SU-DHL-6 (cell line): ENCODE results near the gene LPXN.

ENCODE experiments used
- H2AFZ ChIP-seq: fragments of 200-600 bp; sonication (generic); 2 replicates; pipeline ENCODE4 v1.6.1; 2014; ENCODE audit warnings: low read depth, mild to moderate bottlenecking, moderate library complexity, mixed read lengths, antibody characterized with exemption, low read length; ENCODE audit not compliant: severe bottlenecking
- H3F3A ChIP-seq: fragments of 200-600 bp; shearing (Covaris generic); 2 replicates; pipeline ENCODE4 v1.6.0; 2016; ENCODE audit warnings: antibody characterized with exemption, mild to moderate bottlenecking; ENCODE audit not compliant: insufficient read depth
- H3K27ac ChIP-seq: fragments of 200-600 bp; sonication (generic); 2 replicates; pipeline ENCODE4 v1.5.1; 2016; ENCODE audit warnings: low read depth, mild to moderate bottlenecking, low read length, moderate library complexity, mixed read lengths
- H3K27me3 ChIP-seq: fragments of 200-600 bp; sonication (generic), shearing (Covaris generic); 2 replicates; pipeline ENCODE4 v1.6.0; 2014; ENCODE audit warnings: mild to moderate bottlenecking, low read length
- H3K36me3 ChIP-seq: fragments of 200-600 bp; sonication (generic); 2 replicates; pipeline ENCODE4 v1.6.1; 2014; ENCODE audit warnings: mild to moderate bottlenecking, low read length, mixed read lengths
- H3K4me2 ChIP-seq: fragments of 300-600, 200-600 bp; shearing (Covaris generic), sonication (generic); 2 replicates; pipeline ENCODE4 v1.6.0; 2014; ENCODE audit warnings: low read length, low read depth, mild to moderate bottlenecking; ENCODE audit not compliant: poor library complexity, severe bottlenecking
- H3K4me3 ChIP-seq: fragments of 200-600 bp; sonication (generic); 2 replicates; pipeline ENCODE4 v1.5.1; 2014; ENCODE audit warnings: antibody characterized with exemption, low read length, mild to moderate bottlenecking, mixed read lengths; ENCODE audit not compliant: insufficient read depth, poor library complexity, severe bottlenecking
- H3K79me2 ChIP-seq: fragments of 200-600 bp; sonication (generic); 2 replicates; pipeline ENCODE4 v1.6.1; 2014; ENCODE audit warnings: mild to moderate bottlenecking, low read length, moderate library complexity; ENCODE audit not compliant: insufficient read depth
- H3K9ac ChIP-seq: fragments of 200-600 bp; sonication (generic); 2 replicates; pipeline ENCODE4 v1.7.0; 2014; ENCODE audit warnings: mild to moderate bottlenecking, low read length
- H3K9me2 ChIP-seq: fragments of 200-600 bp; sonication (generic); replicated peaks from 2 replicates; pipeline ENCODE4 v1.6.1; 2014; ENCODE audit warnings: low read length; ENCODE audit not compliant: insufficient read depth
- H3K9me3 ChIP-seq: fragments of 200-600 bp; sonication (generic); 2 replicates; pipeline ENCODE4 v1.6.1; 2014; ENCODE audit warnings: low read length, mixed read lengths; ENCODE audit not compliant: insufficient read depth
- H4K20me1 ChIP-seq: fragments of 200-600 bp; sonication (generic); 2 replicates; pipeline ENCODE4 v1.6.1; 2014; ENCODE audit warnings: low read depth, mild to moderate bottlenecking, antibody characterized with exemption, low read length, moderate library complexity, mixed read lengths
- EZH2phosphoT487 ChIP-seq: fragments of 200-600 bp; sonication (generic), shearing (Covaris generic); conservative IDR thresholded peaks from 2 replicates; pipeline ENCODE4 v1.6.1; 2018; ENCODE audit warnings: mild to moderate bottlenecking, antibody characterized with exemption, low read length, moderate library complexity, mixed read lengths
- TF ChIP-seq, protein P1 (sequence below): fragments of 200-600 bp; sonication (generic); IDR thresholded peaks from one replicate; pipeline ENCODE4 v1.5.1; 2017; ENCODE audit warnings: antibody characterized with exemption, mild to moderate bottlenecking, low read length, moderate library complexity; ENCODE audit not compliant: insufficient read depth, poor library complexity, severe bottlenecking

LPXN gene

DNA sequence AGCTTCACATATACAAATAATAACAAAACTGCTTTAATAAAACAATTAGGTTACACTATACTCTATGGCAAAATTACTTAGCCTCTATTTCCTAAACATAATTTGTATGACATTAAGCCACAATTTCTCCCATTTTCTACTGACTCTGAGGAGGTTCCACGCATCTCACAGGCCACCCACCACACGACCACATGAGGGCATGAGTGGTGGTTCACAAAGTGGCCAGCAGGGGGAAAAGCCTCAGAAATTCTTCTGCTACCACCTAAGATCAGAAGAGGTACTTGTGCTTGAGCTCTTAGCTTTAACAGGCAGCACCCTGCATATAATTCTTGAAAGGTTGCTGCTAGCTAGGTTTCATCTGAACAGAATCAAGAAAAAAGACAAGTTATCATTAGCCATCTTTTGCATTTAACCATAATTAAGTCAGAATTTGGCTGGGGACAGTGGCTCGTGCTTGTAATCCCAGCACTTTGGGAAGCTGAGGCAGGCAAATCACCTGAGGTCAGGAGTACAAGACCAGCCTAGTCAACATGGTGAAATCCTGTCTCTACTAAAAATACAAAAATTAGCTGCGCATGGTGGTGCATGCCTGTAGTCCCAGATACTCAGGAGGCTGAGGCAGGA is 7.7 kb downstream of the LPXN start:
- H3K4me2 ChIP-seq: peak overlapping the region; percentile 11
- peaks cover 24% of the 10 kb centered on the region for H3F3A ChIP-seq
- H3K9me2 ChIP-seq: no peaks in the 10 kb centered on the region
- no peaks in the 10 kb centered on the region for H3K27me3 ChIP-seq
- H4K20me1 ChIP-seq: peaks cover 43% of the 10 kb centered on the region
- H2AFZ ChIP-seq: no peak overlapping the region
- H3K27ac ChIP-seq: no peak overlapping the region
- H3K4me3 ChIP-seq: no peak overlapping the region
- no peaks in the 10 kb centered on the region for H3K9me3 ChIP-seq
- H3K79me2 ChIP-seq: peaks cover 97% of the 10 kb centered on the region
- H3K36me3 ChIP-seq: peaks cover 57% of the 10 kb centered on the region
- no peak for TF ChIP-seq EZH2phosphoT487
- TF ChIP-seq, protein P1, sequence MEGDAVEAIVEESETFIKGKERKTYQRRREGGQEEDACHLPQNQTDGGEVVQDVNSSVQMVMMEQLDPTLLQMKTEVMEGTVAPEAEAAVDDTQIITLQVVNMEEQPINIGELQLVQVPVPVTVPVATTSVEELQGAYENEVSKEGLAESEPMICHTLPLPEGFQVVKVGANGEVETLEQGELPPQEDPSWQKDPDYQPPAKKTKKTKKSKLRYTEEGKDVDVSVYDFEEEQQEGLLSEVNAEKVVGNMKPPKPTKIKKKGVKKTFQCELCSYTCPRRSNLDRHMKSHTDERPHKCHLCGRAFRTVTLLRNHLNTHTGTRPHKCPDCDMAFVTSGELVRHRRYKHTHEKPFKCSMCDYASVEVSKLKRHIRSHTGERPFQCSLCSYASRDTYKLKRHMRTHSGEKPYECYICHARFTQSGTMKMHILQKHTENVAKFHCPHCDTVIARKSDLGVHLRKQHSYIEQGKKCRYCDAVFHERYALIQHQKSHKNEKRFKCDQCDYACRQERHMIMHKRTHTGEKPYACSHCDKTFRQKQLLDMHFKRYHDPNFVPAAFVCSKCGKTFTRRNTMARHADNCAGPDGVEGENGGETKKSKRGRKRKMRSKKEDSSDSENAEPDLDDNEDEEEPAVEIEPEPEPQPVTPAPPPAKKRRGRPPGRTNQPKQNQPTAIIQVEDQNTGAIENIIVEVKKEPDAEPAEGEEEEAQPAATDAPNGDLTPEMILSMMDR: peak; percentile 77
- H3K9ac ChIP-seq: no peak overlapping the region

DNA sequence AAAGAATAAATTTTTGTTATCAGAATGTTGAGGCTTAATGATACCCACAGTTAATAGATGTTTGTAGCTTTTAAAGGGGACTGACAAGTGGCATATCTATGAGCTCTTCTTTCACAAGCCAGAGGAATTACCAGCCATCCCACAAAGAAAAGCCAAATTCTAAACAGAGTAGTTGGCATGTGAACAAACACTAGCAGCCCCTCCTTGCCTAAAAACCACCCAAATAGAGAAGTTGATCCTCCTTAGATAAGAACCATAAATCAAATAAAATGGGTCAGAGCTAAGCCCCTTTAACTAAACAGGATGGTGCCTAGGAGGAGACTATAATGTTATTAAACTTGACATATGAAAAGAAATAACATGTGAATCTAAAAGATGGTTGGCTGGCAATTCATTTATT is 11.4 kb downstream of the LPXN start:
- peaks cover 73% of the 10 kb centered on the region for H3K36me3 ChIP-seq
- no peak overlapping the region for H3K27ac ChIP-seq
- H2AFZ ChIP-seq: no peak overlapping the region
- H3K27me3 ChIP-seq: no peaks in the 10 kb centered on the region
- peaks cover 36% of the 10 kb centered on the region for H3F3A ChIP-seq
- H3K9me2 ChIP-seq: no peaks in the 10 kb centered on the region
- no peak overlapping the region for H3K4me2 ChIP-seq
- H3K79me2 ChIP-seq: peaks cover 99% of the 10 kb centered on the region
- no peaks in the 10 kb centered on the region for H3K9me3 ChIP-seq
- no peak overlapping the region for H3K9ac ChIP-seq
- H3K4me3 ChIP-seq: no peak overlapping the region
- H4K20me1 ChIP-seq: peaks cover 70% of the 10 kb centered on the region
- TF ChIP-seq, protein P1: no peak
- TF ChIP-seq EZH2phosphoT487: no peak

DNA sequence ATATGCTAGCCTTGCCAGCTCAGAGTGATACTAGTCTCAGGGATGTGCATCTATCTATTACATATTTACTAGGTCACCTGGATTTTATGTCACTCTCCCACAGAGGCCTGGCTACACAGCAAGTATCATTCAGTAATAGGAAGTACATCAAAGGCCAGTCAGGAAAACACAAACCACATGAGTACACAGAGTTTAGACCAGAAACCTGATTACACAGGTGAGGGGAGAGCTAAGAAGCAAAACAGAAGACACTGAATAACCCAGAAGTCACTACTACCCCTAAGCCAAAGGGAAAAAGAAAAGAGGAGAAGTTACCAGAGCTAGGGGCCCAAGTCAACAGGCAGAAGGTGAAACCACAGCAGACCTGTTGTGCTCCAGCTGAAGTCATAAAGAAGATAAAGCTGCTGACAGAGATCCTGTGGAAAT is 13.3 kb downstream of the LPXN start:
- Histone ChIP-seq H3K4me2 (no peak overlapping the region), H3K36me3 (peaks cover 73% of the 10 kb centered on the region)

More for the DNA sequence above, 13.3 kb downstream of the LPXN start:
- Histone ChIP-seq H3K4me3 (no peak overlapping the region), H3K27me3 (no peaks in the 10 kb centered on the region), H3K9me3 (no peaks in the 10 kb centered on the region), H4K20me1 (peaks cover 80% of the 10 kb centered on the region), H2AFZ (no peak overlapping the region), H3F3A (peaks cover 29% of the 10 kb centered on the region), H3K79me2 (peaks cover 98% of the 10 kb centered on the region), H3K9me2 (no peaks in the 10 kb centered on the region), H3K27ac (no peak overlapping the region), H3K9ac (no peak overlapping the region)
- TF ChIP-seq, protein P1: no peak
- TF ChIP-seq EZH2phosphoT487: no peak
